COR-L47 (cell line): ENCODE data around the gene GDPGP1.

Source experiments
- DNase-seq: peaks from one replicate; lab custom pipeline; 2025; lab: John Stamatoyannopoulos, UW

GDPGP1 gene

GRCh38 chr15:90205050-90205848 is 28.8 kb upstream of the GDPGP1 start:
- no peak for DNase-seq

- DNase-seq, result no peak
Observed at GRCh38 chr15:90205886-90206285, 28.1 kb upstream of the GDPGP1 start.

GRCh38 chr15:90207252-90207651 is 26.8 kb upstream of the GDPGP1 start:
- no peak for DNase-seq

- DNase-seq, result no peak
Observed at GRCh38 chr15:90208356-90208755, 25.7 kb upstream of the GDPGP1 start.

GRCh38 chr15:90209591-90209990 is 24.4 kb upstream of the GDPGP1 start:
- no peak for DNase-seq

- no peak for DNase-seq
Observed at GRCh38 chr15:90210593-90210992, 23.4 kb upstream of the GDPGP1 start.

GRCh38 chr15:90211009-90211408 is 23.0 kb upstream of the GDPGP1 start:
- no peak for DNase-seq

GRCh38 chr15:90211440-90212143 is 22.4 kb upstream of the GDPGP1 start:
- no peak for DNase-seq

GRCh38 chr15:90212221-90213098 is 21.5 kb upstream of the GDPGP1 start:
- DNase-seq, result no peak

GRCh38 chr15:90213122-90213817 is 20.7 kb upstream of the GDPGP1 start:
- no peak for DNase-seq

GRCh38 chr15:90213818-90214204 is 20.2 kb upstream of the GDPGP1 start:
- DNase-seq, result no peak

GRCh38 chr15:90214553-90215196 is 19.3 kb upstream of the GDPGP1 start:
- DNase-seq, result no peak

- no peak for DNase-seq
Observed at GRCh38 chr15:90217671-90218394, 16.2 kb upstream of the GDPGP1 start.

- DNase-seq, result peak; percentile 12
Observed at GRCh38 chr15:90219421-90220141, 14.4 kb upstream of the GDPGP1 start.

GRCh38 chr15:90221246-90221900 is 12.6 kb upstream of the GDPGP1 start:
- peak; percentile 56 for DNase-seq

GRCh38 chr15:90222547-90222946 is 11.5 kb upstream of the GDPGP1 start:
- no peak for DNase-seq

GRCh38 chr15:90223441-90224165 is 10.4 kb upstream of the GDPGP1 start:
- DNase-seq, result no peak

- DNase-seq, result no peak
Observed at GRCh38 chr15:90225047-90225446, 9.0 kb upstream of the GDPGP1 start.
